Brain microvascular endothelial cell (primary cell): ENCODE data around the gene HK1.

Experiments
- DNase-seq: peaks from one replicate; pipeline ENCODE4 v3.0.0-alpha.2; 2020
- H3K27ac ChIP-seq: fragments of 250-450 bp; sonication (Bioruptor Pico); 2 replicates; pipeline ENCODE4 v1.5.1; 2020; ENCODE audit warnings: mild to moderate bottlenecking, moderate library complexity
- H3K27me3 ChIP-seq: fragments of 250-450 bp; sonication (Bioruptor Pico); replicated peaks from 2 replicates; pipeline ENCODE4 v1.5.1; 2020; ENCODE audit warnings: mild to moderate bottlenecking
- H3K36me3 ChIP-seq: fragments of 250-450 bp; sonication (Bioruptor Pico); replicated peaks from 2 replicates; pipeline ENCODE4 v1.5.1; 2020; ENCODE audit warnings: mild to moderate bottlenecking
- H3K4me3 ChIP-seq: 2 replicates; pipeline ENCODE4 v1.5.1; 2011; ENCODE audit warnings: low read depth, mild to moderate bottlenecking, control low read depth, low read length, moderate library complexity
- in situ Hi-C: cut with HindIII; loops from 2 replicates; pipeline ENCODE4 v1.10.0; 2017; ENCODE audit warnings: low sequenced_read_pairs, low pct_ligation_motif_present
- TF ChIP-seq, protein P1 (sequence below): IDR thresholded peaks from 2 replicates; pipeline ENCODE4 v1.5.1; 2011; ENCODE audit warnings: low read depth, mild to moderate bottlenecking, moderate library complexity, low read length, control low read depth, inconsistent platforms; ENCODE audit errors: missing control alignments

Gene HK1

GRCh38 chr10:69234447-69234846 lies 43.8 kb upstream of the HK1 start:
- no peaks in the 10 kb centered on the region for H3K36me3 ChIP-seq
- no peaks in the 10 kb centered on the region for H3K27me3 ChIP-seq
- no peak overlapping the region for H3K27ac ChIP-seq
- in situ Hi-C loops: loop anchor here (25.0 kb wide), 1 partner anchor 153 kb away; no protein-coding TSS in a partner anchor
- no peak overlapping the region for H3K4me3 ChIP-seq
- DNase-seq: no peak
- TF ChIP-seq, protein P1, sequence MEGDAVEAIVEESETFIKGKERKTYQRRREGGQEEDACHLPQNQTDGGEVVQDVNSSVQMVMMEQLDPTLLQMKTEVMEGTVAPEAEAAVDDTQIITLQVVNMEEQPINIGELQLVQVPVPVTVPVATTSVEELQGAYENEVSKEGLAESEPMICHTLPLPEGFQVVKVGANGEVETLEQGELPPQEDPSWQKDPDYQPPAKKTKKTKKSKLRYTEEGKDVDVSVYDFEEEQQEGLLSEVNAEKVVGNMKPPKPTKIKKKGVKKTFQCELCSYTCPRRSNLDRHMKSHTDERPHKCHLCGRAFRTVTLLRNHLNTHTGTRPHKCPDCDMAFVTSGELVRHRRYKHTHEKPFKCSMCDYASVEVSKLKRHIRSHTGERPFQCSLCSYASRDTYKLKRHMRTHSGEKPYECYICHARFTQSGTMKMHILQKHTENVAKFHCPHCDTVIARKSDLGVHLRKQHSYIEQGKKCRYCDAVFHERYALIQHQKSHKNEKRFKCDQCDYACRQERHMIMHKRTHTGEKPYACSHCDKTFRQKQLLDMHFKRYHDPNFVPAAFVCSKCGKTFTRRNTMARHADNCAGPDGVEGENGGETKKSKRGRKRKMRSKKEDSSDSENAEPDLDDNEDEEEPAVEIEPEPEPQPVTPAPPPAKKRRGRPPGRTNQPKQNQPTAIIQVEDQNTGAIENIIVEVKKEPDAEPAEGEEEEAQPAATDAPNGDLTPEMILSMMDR: no peak

DNA sequence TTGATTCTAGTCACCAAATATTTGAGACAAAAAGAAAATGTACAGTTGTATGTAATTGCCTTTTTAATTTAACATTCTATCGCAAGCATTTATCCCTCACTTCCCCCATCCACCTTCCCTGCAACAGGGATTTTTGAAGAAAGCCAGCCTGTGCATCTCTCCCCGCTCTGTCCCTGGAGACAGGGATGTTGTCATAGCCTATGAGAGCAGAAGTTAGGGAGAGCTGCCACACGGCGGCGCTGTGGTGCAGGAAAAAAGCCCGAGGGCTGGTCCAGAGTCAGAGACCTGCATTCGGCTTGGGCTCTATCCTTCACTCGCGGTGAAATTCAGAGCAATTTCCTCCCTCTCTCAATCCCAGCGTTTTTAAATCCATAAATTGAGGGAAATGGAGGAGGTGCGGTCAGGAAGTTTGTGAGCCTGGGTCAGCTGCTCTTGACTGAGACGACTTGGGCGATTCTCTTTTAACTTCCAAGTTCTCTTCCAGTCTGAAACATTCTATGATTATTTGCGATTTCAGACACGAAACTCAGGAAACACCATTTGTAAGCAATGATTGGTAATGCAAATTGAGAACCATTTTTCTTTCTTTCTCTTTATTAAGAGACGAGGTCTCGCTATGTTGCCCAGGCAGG lies 40.7 kb upstream of the HK1 start:
- Histone ChIP-seq H3K36me3 (no peaks in the 10 kb centered on the region), H3K4me3 (no peak overlapping the region), H3K27me3 (no peaks in the 10 kb centered on the region), H3K27ac (no peak overlapping the region)
- peak; percentile 75 for DNase-seq
- TF ChIP-seq, protein P1: peak; percentile 96
- in situ Hi-C loops: loop anchor here (25.0 kb wide), 1 partner anchor 150 kb away; no protein-coding TSS in a partner anchor

GRCh38 chr10:69239136-69239535 lies 39.2 kb upstream of the HK1 start:
- H3K27ac ChIP-seq: no peak overlapping the region
- in situ Hi-C loops: loop anchor here (25.0 kb wide), 1 partner anchor 148 kb away; no protein-coding TSS in a partner anchor
- no peak overlapping the region for H3K4me3 ChIP-seq

GRCh38 chr10:69239816-69240434 lies 38.4 kb upstream of the HK1 start:
- no peak overlapping the region for H3K27ac ChIP-seq
- H3K36me3 ChIP-seq: no peaks in the 10 kb centered on the region
- no peak overlapping the region for H3K4me3 ChIP-seq
- no peaks in the 10 kb centered on the region for H3K27me3 ChIP-seq
- TF ChIP-seq, protein P1: no peak
- in situ Hi-C loops: loop anchor here (25.0 kb wide), 1 partner anchor 147 kb away; no protein-coding TSS in a partner anchor
- DNase-seq: no peak

More at GRCh38 chr10:69239136-69239535, 39.2 kb upstream of the HK1 start:
- TF ChIP-seq, protein P1: no peak
- H3K36me3 ChIP-seq: no peaks in the 10 kb centered on the region
- no peak for DNase-seq
- no peaks in the 10 kb centered on the region for H3K27me3 ChIP-seq

DNA sequence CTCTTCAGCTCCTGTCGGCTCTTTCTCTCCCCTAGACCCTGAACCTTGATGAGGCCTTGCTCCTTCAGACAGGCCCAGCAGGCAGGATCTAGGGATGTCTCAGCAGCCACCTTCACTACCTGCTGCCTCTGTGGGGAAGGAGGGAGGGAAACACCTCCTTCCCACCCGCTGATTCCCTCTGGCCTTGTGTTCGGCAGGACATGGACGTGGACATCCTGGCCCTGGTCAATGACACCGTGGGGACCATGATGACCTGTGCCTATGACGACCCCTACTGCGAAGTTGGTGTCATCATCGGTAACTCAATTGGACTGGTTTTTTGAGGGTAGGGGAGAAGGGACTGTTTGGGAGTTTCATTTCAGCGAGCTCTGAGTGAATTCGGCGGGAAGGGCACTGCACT lies 37.8 kb upstream of the HK1 start:
- in situ Hi-C loops: loop anchor here (25.0 kb wide), 1 partner anchor 147 kb away; no protein-coding TSS in a partner anchor
- no peak for DNase-seq
- no peak overlapping the region for H3K27ac ChIP-seq

More for the DNA sequence above, 37.8 kb upstream of the HK1 start:
- no peaks in the 10 kb centered on the region for H3K27me3 ChIP-seq
- no peaks in the 10 kb centered on the region for H3K36me3 ChIP-seq
- TF ChIP-seq, protein P1: no peak
- no peak overlapping the region for H3K4me3 ChIP-seq
